Osteocyte (in vitro differentiated cells): Measurements from ENCODE around the gene EFL1. TPM values are rescaled to one million over a fixed set of nuclear protein-coding genes. Genes with fewer than 3 reads are reported as not detected.

ENCODE experiments used
- DNase-seq: peaks from one replicate; pipeline ENCODE4 v3.0.0; 2021; ENCODE audit warnings: mixed read lengths; ENCODE audit not compliant: unreplicated experiment; ENCODE audit errors: extremely low spot score
- H3K27ac Mint-ChIP-seq: one replicate; pipeline ENCODE4 v1.8.0; 2021; ENCODE audit warnings: mild to moderate bottlenecking, mixed read lengths; ENCODE audit not compliant: unreplicated experiment
- H3K27me3 Mint-ChIP-seq: one replicate; pipeline ENCODE4 v1.8.0; 2021; ENCODE audit warnings: mixed read lengths; ENCODE audit not compliant: unreplicated experiment
- H3K36me3 Mint-ChIP-seq: one replicate; pipeline ENCODE4 v1.8.0; 2021; ENCODE audit warnings: mixed read lengths; ENCODE audit not compliant: unreplicated experiment
- H3K4me1 Mint-ChIP-seq: one replicate; pipeline ENCODE4 v1.8.0; 2021; ENCODE audit warnings: mixed read lengths; ENCODE audit not compliant: unreplicated experiment
- H3K4me3 Mint-ChIP-seq: one replicate; pipeline ENCODE4 v1.8.0; 2021; ENCODE audit warnings: mild to moderate bottlenecking, moderate library complexity, mixed read lengths; ENCODE audit not compliant: unreplicated experiment
- H3K9me3 Mint-ChIP-seq: one replicate; pipeline ENCODE4 v1.8.0; 2021; ENCODE audit warnings: mixed read lengths; ENCODE audit not compliant: unreplicated experiment
- total RNA-seq: library from RNA; stranded (reverse); gene quantifications from 2 replicates; pipeline ENCODE4 v1.2.1, GENCODE V29; 2021
- TF ChIP-seq, protein P1 (sequence below): fragments of 200-600 bp; sonication (generic); IDR thresholded peaks from 2 replicates; pipeline ENCODE4 v1.5.0; 2021; ENCODE audit warnings: antibody characterized with exemption, mild to moderate bottlenecking, moderate library complexity

Gene EFL1
- total RNA-seq, 1 donor from 2014 or later: 17.9 TPM

DNA sequence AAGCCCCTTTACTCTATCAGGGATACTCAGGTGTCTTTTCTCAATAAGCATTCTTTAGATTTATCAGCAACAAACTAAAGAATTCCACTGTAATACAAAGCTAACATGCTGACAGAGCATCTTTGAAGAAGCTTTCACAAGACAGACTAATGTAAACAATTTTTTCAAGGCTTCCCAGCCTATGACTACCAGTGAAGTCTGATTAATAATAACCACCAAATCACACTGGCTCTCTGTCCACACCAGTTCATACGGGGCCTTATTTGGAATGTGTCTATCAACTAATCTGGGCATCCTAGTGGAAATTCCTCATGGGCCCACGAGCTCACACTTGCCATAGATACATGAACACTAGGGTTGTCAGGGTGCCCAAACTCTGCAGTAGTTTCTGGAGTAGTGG, 84.5 kb downstream of the EFL1 start:
- Mint-ChIP-seq H3K4me1 (peaks cover 37% of the 10 kb centered on the region), H3K4me3 (no peak overlapping the region), H3K9me3 (no peaks in the 10 kb centered on the region), H3K36me3 (no peaks in the 10 kb centered on the region), H3K27me3 (no peaks in the 10 kb centered on the region), H3K27ac (peak overlapping the region; percentile 93)
- DNase-seq: no peak
- TF ChIP-seq, protein P1, sequence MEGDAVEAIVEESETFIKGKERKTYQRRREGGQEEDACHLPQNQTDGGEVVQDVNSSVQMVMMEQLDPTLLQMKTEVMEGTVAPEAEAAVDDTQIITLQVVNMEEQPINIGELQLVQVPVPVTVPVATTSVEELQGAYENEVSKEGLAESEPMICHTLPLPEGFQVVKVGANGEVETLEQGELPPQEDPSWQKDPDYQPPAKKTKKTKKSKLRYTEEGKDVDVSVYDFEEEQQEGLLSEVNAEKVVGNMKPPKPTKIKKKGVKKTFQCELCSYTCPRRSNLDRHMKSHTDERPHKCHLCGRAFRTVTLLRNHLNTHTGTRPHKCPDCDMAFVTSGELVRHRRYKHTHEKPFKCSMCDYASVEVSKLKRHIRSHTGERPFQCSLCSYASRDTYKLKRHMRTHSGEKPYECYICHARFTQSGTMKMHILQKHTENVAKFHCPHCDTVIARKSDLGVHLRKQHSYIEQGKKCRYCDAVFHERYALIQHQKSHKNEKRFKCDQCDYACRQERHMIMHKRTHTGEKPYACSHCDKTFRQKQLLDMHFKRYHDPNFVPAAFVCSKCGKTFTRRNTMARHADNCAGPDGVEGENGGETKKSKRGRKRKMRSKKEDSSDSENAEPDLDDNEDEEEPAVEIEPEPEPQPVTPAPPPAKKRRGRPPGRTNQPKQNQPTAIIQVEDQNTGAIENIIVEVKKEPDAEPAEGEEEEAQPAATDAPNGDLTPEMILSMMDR: no peak

DNA sequence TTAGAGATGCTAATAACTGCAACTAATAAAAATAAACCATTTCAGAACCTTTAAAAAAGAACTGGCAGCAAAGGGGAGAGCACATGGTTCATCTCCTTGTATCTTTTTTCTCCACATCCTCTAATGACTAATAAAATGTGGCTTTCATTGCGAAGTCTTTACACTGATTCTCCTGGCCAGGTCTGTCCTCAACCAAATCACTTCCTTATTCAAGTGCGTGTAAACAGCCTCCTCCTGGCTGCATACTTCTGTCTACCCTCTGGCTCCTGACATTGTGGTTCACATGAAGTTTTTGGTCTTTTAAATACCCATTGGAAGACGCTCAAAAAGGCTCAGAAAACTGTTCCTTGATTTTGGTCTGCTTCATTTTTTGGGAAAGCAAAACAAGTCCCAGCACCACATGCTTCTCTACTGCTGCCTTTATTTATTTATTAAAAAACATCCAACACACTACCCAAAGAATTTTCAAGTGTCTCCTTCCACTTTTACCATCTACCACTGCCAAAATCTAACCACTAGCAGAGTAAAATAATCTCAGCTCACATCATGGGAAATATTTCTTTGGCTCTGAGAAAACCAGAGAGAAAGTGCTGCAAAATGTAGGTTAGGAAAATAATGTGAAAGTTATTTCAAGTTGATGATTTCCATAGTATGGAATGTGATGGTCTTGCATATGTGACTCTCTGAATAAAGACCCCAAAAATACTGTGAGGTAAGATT, 85.1 kb downstream of the EFL1 start:
- no peak for DNase-seq
- TF ChIP-seq, protein P1: no peak
- H3K4me3 Mint-ChIP-seq: peak overlapping the region; percentile 36
- peak overlapping the region; percentile 93 for H3K27ac Mint-ChIP-seq
- no peaks in the 10 kb centered on the region for H3K27me3 Mint-ChIP-seq
- H3K36me3 Mint-ChIP-seq: no peaks in the 10 kb centered on the region
- H3K9me3 Mint-ChIP-seq: no peaks in the 10 kb centered on the region
- H3K4me1 Mint-ChIP-seq: peaks cover 31% of the 10 kb centered on the region

DNA sequence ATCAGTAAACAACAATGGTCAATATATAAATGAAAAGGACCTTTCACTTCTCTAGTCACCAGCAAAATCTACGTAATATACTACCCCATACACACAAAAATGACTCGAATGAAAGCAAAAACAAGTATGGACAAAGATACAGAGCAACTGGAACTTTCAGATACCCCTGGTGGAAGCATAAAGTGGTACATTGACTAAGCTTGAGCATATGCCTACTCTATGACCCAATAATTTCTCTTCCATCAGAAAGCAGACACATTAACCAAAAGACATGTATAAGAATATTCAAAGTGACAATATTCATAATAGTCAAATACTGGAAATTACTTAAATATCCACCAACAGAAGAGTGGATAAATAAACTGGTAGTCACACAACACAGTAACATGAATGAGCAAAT, 86.0 kb downstream of the EFL1 start:
- TF ChIP-seq, protein P1: no peak
- peak overlapping the region; percentile 93 for H3K27ac Mint-ChIP-seq
- H3K9me3 Mint-ChIP-seq: no peaks in the 10 kb centered on the region
- no peak for DNase-seq
- no peaks in the 10 kb centered on the region for H3K27me3 Mint-ChIP-seq
- H3K4me3 Mint-ChIP-seq: no peak overlapping the region
- no peaks in the 10 kb centered on the region for H3K36me3 Mint-ChIP-seq
- peaks cover 31% of the 10 kb centered on the region for H3K4me1 Mint-ChIP-seq

DNA sequence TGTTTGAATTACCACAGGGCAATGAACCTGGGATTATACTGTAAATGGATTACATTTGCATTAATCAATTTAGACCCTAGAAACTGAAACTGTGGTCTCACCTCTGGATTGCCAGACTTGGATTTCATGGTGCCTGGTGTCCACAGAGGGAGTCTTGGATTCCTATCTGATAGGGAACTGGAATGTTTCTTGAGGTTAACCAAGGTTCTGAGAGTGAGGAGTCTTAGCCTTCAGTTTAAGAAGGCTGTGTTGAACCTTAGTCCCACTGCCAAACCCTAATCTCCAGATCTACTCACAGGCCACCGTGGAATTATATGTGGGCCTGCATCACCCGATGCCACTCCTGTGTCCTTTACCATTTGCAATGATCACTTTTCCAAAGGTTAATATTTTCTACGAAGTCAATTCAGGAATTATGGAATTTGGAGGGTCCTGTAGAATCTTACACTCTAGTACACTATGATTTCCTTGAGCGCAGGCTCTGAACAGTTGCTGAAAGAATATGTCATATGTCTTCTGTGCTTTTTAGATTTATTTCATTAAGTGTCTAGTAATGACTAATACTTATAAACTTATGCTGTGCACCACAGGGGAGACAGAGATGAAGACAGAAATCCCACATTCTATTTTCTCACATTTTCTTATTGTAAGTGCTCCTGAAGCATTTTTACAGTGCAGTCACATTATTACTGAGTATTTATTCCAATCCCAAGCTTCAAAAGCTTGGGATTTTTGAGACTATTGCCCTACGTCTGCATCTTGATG, 87.9 kb downstream of the EFL1 start:
- Mint-ChIP-seq H3K27ac (no peak overlapping the region), H3K9me3 (no peaks in the 10 kb centered on the region), H3K4me3 (no peak overlapping the region), H3K27me3 (no peaks in the 10 kb centered on the region), H3K4me1 (peaks cover 31% of the 10 kb centered on the region), H3K36me3 (peaks cover 6% of the 10 kb centered on the region)
- TF ChIP-seq, protein P1: no peak
- no peak for DNase-seq

- Mint-ChIP-seq H3K27ac (no peak overlapping the region), H3K9me3 (no peaks in the 10 kb centered on the region)
- TF ChIP-seq, protein P1: no peak
Observed at GRCh38 chr15:82173108-82173507, 89.4 kb downstream of the EFL1 start.

More at GRCh38 chr15:82173108-82173507, 89.4 kb downstream of the EFL1 start:
- H3K4me3 Mint-ChIP-seq: no peak overlapping the region
- no peaks in the 10 kb centered on the region for H3K27me3 Mint-ChIP-seq
- H3K4me1 Mint-ChIP-seq: peaks cover 24% of the 10 kb centered on the region
- no peak for DNase-seq
- peaks cover 8% of the 10 kb centered on the region for H3K36me3 Mint-ChIP-seq
